NCI-H526 treated with DMSO at 0.1 percent for 48 hours (cell line): ENCODE measurements around the gene GSAP.

Experiments
- DNase-seq: peaks from one replicate; lab custom pipeline; 2025; lab: John Stamatoyannopoulos, UW

Gene GSAP

GRCh38 chr7:77406421-77406820, 9.7 kb downstream of the GSAP start:
- no peak for DNase-seq

DNA sequence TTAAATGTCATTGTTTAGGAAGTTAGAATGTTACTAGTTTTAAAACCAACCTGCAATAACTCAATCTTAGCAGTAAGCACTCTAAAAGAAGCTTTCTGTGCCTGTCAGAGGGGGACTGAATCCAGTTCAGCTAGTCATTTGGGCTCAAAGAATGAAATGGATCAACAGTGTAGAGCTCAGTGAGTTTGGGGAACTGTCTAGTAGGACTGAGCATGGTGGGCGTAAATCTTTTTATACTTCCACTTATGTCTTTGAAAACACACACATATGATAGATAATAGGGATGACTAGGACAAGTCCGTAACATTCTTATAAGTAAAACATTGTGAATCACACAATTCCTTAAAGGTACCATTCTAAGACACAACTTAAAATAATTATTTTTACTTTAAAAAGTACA, 11.5 kb downstream of the GSAP start:
- DNase-seq: no peak

GRCh38 chr7:77403957-77404356, 12.2 kb downstream of the GSAP start:
- no peak for DNase-seq

- no peak for DNase-seq
Observed at GRCh38 chr7:77402818-77403217, 13.3 kb downstream of the GSAP start.

DNA sequence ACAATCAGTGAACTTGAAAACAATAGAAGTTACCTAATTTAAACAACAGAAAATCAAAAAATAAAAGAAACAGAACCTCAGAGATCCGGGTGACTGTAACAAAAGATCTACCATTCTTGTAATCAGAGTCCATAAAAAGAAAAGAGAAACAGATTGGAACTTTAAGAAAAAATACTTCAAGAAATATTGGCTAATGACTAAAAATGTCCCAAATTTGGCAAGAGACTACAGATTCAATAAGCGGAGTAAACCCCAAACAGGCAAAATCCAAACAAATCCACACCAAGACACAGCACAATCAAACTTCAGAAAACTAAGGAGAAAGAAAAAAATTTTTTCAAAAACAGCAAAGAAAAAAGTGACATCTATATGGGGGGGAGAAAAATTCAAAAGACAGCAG, 15.1 kb downstream of the GSAP start:
- no peak for DNase-seq

- DNase-seq: no peak
Observed at GRCh38 chr7:77399816-77400215, 16.3 kb downstream of the GSAP start.

DNA sequence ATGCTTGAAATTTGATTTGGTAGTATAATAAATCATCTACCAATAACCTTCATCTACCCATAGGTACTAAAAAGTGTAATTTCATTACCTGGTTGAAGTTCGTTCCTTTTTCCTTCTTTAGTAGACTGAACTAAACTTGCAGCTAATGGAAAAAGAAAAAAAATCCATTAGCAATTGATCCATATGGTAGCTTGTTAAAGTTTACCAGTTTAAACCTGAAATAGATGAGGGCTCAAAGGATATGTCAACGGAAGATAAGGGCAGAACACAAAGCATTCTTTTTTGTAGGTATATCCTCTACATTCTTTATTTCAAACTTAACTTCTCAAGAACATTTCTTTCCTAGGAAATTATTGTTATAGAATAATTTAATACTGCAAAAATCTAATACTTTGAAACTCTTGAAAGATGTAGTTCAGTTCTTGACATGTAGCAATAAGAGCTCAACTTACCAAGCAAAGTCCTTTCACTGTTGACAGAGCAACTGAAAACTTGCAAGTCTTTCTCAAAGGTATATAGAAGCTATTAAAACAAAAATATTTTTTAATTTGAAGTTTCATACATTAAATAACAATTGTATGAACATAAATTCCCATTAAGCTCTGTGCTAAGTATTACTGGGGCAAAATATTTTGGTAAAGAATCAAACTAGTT, 19.1 kb downstream of the GSAP start:
- DNase-seq: no peak

GRCh38 chr7:77395626-77396025, 20.5 kb downstream of the GSAP start:
- no peak for DNase-seq

GRCh38 chr7:77393954-77394353, 22.2 kb downstream of the GSAP start:
- DNase-seq: no peak

DNA sequence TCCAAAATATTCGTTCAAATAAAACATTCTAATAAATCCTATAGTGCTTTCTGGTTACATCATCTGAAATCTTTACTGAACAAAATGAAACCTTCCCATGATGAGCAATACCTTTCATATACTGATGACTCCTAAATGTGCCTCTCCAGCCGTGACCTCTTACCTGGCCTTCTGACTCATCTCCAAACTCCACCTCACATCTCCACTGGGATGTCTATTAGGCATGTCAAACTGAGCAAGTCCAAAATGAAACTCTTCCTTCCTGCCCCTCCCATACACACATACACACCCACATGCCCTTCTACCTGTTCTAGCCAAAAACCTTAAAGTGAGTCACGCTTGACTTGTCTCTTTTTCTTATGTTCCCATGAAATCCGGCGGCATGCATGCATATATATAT, 22.9 kb downstream of the GSAP start:
- DNase-seq: no peak

- DNase-seq: no peak
Observed at GRCh38 chr7:77391230-77391629, 24.9 kb downstream of the GSAP start.

DNA sequence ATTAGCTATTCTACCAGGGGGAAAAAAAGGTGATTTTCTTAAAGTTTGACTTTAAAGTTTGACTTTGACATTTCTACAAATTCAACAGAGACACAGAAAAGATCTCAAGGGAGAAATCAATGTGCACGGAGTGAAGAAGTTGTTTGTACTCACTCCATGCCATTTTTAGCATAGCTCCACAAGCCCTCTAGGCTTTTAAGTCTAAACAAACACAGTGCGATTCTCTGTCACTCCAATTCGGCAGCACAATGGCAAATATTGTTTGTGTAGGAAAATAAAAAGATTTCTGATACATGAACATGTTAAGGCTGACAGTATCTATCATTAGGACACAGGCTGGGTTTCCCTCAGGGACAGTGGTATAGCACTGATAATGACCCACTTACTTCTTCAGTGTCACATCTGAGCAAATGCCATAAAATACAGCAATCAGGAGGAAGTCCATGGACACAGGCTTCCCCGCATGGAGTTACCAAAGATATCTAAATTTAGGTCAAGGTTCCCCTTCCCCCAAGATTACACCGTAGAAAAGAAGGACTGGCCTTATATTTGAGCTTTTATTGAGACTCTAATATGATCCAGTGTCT, 28.0 kb downstream of the GSAP start:
- peak; percentile 88 for DNase-seq

- no peak for DNase-seq
Observed at GRCh38 chr7:77386165-77386822, 29.9 kb downstream of the GSAP start.

GRCh38 chr7:77383333-77383740, 32.8 kb downstream of the GSAP start:
- no peak for DNase-seq

DNA sequence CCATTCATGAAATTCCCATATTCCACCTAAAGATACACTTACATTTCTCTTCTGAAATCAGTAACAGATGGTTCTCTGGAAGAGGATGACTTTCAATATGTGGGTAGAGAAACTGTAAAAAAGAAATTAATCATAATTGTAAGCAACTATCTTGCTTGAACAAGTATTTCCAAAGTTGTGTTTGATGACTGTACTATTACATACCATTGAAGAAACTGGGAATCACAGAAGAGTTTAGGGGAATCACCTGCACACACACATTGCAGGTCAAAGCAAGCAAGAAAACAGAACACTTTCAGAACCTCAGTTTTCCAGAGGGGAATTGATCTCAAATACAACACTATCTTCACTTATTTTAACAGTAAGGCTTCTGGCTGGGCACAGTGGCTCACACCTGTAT, 33.6 kb downstream of the GSAP start:
- no peak for DNase-seq

DNA sequence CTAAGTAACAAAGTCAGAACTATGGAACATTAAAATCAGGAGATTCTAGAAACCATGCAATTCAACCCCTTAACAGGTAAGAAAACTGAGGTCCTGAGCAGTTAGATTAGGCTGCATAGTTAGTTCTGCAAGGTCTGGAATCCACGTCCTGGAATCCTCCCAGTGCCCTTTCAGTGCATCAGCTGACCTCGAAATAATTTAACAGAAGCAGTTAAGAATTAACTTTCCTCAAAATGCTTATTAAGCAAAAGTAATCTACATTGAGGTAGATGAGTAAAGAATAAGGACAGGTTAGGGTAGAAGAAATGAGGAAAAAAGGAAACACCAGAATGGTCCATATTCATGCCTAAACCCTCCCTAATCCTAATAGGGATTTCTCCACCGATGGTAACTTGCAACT, 37.6 kb downstream of the GSAP start:
- no peak for DNase-seq

DNA sequence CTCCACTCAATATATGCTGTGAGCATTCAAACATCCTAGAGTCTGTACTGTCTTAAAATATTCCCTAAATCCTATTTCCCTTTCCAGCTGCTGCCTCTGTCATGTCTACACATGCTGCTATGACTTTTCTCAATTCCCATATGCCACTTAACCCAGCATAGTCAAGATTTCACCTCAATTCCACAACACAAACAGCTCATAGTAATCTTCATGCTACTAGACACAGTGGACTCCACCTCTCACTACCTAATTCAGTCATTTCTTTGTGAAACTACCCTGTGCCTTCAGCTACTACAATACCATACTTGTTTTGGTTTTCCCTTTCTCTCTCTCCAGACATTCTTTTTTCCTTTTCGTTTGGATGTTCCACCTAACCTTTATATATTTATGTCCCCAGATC, 45.5 kb downstream of the GSAP start:
- DNase-seq: no peak

DNA sequence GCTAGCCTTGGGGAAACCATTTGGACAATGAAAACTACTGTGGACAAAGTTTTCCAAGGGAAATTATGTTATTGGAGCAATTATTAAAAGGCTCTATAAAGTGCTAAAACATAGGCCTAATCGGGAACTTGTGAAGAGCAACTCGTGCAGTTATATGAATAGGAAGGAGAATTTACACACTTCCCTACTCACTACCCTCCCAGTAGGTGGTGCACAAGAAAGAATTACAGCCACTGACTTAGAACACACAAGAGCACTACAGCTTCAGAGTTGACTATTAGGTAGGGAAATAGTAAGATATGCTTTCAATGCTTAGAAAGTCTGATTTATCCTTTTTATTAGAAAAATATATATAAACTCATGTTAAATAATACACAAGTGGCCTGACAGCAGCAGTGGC, 47.2 kb downstream of the GSAP start:
- DNase-seq: no peak

DNA sequence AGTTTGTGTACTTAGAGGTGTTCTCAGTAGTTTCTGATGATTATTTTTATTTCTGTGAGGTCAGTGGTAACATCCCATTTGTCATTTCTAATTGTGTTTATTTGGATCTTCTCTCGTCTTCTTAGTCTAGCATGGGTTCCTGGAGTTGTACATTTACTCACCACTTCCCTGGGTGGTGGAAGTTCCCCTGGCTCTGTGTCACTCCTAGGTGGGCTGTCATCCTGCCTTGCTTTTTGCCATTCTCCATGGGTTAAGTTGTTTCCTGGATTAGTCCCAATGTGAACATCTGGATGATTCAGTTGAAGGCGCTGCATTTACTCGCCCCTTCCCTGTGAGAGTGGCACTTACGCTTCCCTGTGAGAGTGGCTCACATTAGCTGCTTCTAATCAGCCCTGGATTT, 48.2 kb downstream of the GSAP start:
- no peak for DNase-seq

DNA sequence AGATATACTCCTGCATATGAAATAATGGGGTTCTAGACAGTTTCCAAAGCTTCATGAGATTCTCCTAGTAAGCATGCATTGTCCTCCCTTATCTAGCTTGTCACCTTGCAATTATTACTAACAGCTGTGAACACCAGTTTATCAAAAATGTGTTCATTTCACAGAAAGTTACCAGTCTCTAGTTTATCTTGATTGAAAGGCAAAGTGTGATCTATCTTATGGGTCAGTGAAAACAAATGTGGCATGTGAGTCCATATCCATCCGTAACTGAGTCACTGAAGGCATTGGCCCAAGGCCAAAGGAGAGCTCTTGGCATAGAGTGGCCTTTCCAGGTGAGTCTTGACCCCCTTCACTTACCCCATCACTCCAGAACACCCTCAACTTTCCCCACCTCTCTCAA, 53.2 kb downstream of the GSAP start:
- no peak for DNase-seq

DNA sequence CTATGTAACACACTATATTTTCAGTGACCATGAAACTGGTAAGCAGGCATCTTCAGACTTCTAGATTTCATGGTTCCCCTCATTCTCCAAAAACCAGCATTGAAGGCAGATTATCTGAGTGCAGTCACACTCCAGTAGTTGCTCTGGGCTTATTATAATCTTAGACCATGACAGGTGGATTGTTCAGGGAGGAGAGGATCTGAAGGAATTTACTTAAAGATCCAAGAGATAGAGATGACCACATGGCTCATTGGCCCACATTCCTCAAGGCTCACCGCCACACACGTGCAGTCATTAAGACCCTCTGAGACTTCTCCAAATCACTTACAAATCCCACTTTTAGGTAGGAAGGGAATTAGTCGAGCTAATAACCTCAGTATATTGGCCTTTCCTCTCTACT, 55.2 kb downstream of the GSAP start:
- DNase-seq: no peak

DNA sequence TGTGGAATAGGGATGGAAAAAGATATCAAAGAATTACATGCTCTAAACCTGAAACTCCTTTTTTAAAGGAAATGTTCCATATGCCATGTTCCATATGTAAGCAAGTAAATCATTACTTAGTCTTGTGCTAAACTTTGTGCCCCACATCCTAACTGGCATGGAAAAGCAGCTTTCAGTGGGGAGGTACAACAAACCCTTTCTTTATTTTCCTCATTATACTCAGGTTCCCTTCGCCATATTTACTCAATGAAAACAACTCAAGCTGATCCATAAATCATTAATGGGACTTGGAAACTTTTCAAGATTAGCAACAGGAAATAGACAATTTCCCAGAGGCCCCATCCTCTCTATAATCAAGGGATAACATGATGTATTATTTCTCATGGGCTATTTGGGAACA, 56.0 kb downstream of the GSAP start:
- no peak for DNase-seq

DNA sequence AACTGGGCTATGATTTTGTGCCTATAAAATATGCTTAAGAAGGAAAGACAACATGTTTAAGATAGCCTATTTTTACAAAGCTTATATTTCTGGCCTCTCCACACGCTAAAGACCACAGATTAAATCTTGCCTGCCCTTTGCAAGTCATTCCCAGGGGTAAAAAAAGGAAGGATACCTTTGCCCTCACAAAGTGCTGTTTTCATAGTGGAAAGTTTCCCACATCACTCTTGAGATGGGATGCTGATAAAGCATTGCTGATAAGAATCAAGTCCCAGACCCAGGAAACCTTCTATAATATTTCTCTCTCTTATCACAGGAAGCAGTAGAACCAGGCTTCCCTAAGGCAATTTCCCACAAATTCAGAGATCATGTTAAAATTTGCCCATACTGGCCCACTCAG, 56.5 kb downstream of the GSAP start:
- no peak for DNase-seq

- DNase-seq: no peak
Observed at GRCh38 chr7:77354914-77355313, 61.2 kb downstream of the GSAP start.
